NCI-H1417 (cell line): ENCODE measurements around the gene CD38.
"Not testable (repeated sequence)": the region's sequence is repeated elsewhere in the genome, so short reads cannot be mapped to it uniquely, and the experiment has no call there.

Experiments used
- DNase-seq, 3 experiments: peaks; one replicate each; lab custom pipeline; 2025; lab: John Stamatoyannopoulos, UW

The CD38 gene

DNA sequence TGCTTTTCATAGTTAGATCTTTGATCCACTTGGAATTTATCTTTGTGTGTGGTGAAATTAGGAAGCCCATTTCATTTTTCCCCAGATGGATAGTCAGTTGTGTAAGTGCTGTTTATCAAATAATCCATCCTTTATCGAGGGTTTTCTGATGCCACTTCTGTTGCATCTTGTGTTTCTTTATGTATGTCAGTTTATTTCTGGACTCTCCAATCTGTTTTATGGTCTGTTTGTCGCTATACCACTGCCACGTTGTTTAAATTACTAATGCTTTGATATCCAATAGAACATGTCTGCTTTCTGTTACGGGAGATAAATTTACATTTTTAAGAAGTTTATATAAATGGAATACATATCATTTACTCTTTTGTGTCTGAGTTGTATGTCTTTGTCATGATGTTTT, 21.0 kb downstream of the CD38 start:
- DNase-seq, result no peak

DNA sequence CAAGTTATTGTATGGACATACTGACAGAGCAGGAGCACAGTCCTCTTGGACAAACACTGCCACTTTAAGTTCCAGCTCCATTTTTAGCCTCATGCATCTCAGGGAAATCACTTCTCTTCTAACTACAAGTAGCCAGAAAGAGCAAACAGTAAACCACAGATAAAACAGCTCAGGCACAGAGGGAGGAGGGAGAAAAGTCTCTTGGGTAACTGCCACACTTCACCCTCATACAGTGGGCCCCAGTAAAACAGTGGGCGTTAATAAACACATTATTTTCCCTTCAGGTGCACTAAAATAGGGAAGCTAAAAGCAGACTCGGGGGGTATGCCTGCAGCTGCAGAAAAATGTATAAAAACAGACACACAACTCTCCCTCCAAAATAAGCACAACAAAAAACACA, 21.6 kb downstream of the CD38 start:
- no peak for DNase-seq

DNA sequence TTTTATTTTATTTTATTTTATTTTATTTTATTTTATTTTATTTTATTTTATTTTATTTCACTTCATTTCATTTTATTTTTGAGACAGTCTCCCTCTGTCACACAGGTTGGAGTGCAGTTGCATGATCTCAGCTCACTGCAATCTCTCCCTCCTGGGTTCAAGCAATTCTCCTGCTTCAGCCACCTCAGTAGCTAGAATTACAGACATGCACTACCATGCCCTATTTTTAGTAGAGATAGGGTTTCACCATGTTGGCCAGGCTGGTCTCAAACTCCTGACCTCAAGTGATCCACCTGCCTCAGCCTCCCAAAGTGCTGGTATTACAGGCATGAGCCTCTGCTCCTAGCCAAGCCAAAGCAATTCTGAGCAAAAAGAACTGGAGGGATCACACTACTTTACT, 24.4 kb downstream of the CD38 start:
- DNase-seq, result not testable (repeated sequence)

GRCh38 chr4:15805583-15806517, 27.7 kb downstream of the CD38 start:
- DNase-seq, result peak; percentile 48 to 80 (median 79)

DNA sequence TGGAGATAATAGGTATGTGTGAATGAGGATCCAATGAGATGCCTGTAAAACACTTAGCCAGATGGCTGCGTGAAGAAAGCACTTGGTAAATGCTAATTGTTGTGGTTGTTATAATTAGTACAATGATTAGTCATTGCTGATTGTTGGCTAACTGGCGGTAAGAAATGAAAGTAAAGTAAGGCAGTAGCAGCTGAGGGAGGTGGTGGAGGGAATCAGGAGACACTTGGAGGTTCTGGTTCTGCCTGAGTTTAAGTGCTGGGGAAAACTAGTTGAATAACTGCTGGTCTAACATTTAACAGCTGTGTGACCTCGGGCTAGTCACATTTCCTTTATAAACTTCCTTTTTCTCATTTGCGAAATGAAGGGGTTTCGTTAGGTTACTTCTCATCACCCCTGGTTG, 30.9 kb downstream of the CD38 start:
- DNase-seq, result no peak

GRCh38 chr4:15809466-15809865, 31.3 kb downstream of the CD38 start:
- no peak for DNase-seq

DNA sequence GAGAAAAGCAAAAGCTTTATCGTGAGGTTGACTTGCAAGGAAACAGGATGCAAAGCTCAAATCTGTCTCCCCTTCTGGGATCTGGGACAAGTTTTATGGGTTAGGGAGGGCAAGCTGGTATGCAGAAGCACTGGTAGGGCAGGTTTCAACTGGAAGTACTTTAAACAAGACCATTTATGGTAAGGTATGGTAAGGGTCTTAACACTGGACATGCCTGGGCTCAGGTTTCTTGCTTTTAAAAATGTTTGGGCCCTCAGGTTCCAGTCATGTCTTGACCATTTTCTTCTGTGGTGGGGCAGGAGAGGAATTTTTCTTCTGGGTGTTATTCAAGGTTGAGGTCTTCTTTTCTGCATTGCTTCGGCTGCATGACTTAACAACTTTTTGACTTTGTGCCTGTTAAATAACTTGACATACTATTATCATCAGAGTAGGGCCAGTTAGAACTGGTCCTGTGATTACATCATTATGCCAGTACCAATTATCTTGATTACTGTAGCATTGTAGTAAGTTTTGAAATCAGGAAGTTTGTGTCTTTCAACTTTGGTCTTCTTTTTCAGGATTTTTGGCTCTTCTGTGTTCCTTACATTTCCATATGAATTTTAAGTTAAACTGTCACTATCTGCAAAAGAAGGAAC, 33.7 kb downstream of the CD38 start:
- DNase-seq, result no peak

DNA sequence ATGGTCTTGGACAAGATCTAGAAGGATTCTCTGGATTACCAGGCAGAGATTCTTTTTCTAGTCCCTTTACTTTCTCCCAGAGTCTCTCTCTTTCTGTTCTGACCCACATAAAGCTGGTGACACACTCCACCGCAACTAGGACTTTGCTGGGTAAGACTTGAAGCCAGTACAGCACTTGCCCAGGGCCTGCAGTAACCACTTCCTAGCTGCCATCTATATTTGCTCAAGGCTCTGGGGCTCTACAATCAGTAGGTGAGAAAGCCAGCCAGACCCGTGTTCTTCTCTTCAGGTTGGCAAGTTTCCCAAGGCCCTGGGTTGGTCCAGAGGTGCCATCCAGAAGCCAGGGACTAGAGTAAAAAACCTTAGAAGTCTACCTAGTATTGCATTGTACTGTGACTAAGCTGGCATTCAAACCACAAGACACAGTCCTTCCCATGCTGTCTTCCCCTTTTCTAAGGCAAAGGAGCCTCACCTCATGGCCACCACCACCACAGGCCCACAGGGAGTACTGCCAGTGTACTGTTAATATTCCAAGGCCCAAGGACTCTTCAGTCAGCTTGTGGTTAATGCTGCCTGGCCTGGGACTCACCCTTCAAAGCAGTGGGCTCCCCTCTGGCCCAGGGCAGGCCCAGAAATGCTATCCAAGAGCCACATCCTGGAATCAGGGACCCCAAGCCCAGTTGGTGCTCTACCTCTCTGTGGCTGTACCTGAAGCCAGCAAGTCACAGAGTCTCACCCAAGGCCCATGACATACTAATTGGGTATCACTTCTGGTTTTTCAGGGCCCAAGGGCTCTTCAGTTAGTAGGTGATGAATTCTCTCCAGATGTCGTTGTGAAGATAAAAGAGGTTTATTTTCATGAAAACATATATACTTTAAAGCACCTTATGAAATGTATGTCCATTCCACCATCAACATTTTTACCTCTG, 54.7 kb downstream of the CD38 start:
- DNase-seq, result no peak

DNA sequence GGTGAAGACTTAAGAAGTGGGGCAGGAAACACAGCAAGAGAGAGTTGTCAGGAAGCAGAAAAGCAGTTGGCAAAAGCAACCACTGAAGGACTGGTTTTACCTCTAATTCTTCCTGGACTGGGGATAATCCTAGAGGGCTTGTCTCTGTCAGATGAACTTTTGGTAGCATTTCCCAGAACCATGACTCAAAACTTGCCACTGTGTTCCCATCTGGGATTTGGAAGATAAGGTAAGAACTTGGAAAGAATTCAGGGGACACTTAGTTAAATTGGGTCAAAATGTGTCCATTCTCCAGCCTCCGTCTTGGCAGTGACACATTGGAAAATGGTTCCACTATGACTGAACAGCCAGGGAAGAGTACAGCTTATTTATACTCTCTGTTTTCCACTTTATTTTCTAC, 55.7 kb downstream of the CD38 start:
- no peak for DNase-seq

GRCh38 chr4:15836362-15836761, 58.2 kb downstream of the CD38 start:
- DNase-seq, result no peak

GRCh38 chr4:15837591-15837990, 59.5 kb downstream of the CD38 start:
- DNase-seq, result no peak

DNA sequence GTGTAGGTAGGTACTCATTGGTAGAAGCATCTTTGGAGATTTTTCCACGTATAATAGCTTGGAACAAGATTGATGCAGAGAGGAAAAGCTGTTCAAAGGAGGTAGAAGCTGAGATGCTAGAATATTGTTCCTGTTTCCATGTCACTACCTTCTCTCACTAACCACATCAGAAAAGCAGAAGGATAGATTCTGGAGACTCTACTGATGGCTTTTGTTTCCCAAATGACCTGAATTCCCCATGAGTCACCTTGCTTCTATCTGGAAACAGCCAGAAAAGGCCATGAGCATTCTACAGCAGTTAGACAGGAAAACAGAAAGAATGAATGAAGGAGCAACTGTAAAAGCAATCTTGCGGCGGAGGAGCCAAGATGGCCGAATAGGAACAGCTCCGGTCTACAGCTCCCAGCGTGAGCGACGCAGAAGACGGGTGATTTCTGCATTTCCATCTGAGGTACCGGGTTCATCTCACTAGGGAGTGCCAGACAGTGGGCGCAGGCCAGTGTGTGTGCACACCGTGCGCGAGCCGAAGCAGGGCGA, 63.1 kb downstream of the CD38 start:
- not testable (repeated sequence) for DNase-seq

DNA sequence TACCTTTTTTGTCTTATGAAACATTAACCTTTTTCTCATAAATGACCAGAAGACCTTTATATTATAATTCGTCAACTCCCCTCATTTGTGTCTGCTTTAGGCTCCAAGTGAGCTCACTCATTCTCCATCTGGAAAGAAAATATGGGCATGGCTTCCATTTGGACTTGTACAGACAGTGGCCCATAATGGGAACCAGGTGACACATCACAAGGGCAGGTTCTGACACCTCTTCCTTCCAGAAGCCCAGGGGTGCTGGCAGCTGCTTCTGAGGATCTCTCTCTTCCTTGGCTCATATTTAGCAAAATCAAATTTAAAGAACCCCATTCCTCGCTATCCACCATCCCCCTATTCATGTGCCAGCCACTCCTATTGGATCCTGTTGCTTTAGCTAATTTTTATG, 69.6 kb downstream of the CD38 start:
- no peak for DNase-seq

- no peak for DNase-seq
Measured at GRCh38 chr4:15848191-15848842, 70.2 kb downstream of the CD38 start.

DNA sequence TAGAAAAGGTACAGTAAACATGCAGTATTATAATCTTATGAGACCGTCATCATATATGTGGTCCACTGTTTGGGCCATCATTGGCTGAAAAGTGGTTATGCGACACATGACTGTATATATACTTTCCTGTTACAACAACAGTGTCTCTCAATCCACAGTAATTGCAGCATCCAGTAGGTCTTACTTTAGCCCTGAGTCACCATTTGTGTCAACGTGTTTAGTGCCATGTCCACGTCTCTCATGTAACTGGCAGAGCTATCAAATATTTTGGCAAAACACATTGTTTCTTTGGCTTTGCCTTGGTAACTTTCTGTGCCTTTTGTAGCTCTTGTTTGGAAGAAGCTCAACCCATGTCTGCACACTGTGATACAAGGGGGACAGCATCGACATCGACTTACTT, 73.8 kb downstream of the CD38 start:
- no peak for DNase-seq

DNA sequence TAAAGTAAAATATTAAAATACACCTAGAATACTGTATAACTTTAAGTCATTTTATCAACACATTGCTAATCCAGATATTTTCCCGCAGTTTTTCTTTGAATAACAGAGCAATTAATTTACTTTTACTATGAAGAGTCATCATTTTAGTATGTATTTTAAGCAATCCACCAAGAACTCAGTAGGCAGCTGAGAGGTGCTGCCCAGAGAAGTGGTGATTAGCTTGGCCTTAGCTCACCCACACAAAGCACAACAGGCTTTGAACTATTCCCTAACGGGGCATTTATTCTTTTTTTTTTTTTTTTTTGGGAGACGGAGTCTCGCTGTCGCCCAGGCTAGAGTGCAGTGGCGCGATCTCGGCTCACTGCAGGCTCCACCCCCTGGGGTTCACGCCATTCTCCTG, 74.4 kb downstream of the CD38 start:
- DNase-seq, result no peak

GRCh38 chr4:15853345-15853744, 75.2 kb downstream of the CD38 start:
- DNase-seq, result no peak

DNA sequence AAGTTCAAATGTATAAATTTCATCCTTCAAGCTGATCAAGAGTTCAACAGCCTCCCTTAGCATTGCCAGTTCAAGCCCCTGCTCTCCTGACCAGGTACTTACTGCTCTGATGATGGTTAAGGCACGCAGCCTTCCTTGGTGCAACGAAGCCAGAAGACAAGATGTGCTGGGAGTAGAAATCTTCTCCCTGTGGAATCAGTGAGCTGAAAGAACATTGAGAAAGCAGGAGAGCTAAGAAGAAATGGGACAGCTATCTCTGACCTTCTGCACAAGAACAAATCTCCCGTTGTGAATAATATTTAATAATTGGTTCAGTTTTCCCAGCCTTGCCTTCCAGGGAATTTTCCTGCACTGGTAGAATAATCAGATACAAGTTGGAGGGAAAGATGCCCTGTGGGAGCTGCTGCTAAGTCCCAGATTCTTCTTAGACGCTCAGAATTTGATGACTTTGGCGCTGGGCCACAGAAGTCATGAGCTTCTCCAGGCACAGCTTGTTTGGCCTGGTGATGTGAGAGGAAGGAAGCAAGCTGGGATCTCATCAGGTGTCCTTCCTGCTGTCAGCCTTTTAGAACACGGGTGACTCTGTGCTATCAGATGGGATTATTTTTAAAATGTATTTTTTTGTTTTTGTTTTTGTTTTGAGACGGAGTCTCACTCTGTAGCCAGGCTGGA, 77.8 kb downstream of the CD38 start:
- peak in 1 of 3 experiments; percentile 16 for DNase-seq

- not testable (repeated sequence) for DNase-seq
Measured at GRCh38 chr4:15861198-15861597, 83.1 kb downstream of the CD38 start.

- no peak for DNase-seq
Measured at GRCh38 chr4:15864651-15865566, 86.8 kb downstream of the CD38 start.
